HG02852 (cell line): Measurements from ENCODE around the gene NEAT1.

Experiments
- ATAC-seq: cut with Tn5 transposase; IDR thresholded peaks from one replicate; pipeline ENCODE4 v1.9.1; 2021; ENCODE audit warnings: mild to moderate bottlenecking, moderate library complexity; ENCODE audit not compliant: unreplicated experiment

NEAT1 gene

GRCh38 chr11:65433657-65434056 lies 11.1 kb downstream of the NEAT1 start:
- no peak for ATAC-seq

GRCh38 chr11:65434057-65434666 lies 11.6 kb downstream of the NEAT1 start:
- ATAC-seq = no peak

- ATAC-seq = no peak
These were observed 12.2 kb downstream of the NEAT1 start for GRCh38 chr11:65434667-65435410.

GRCh38 chr11:65435411-65435931 lies 12.9 kb downstream of the NEAT1 start:
- no peak for ATAC-seq

- no peak for ATAC-seq
These were observed 13.4 kb downstream of the NEAT1 start for GRCh38 chr11:65435981-65436411.

GRCh38 chr11:65436412-65437032 lies 13.9 kb downstream of the NEAT1 start:
- ATAC-seq = no peak

GRCh38 chr11:65437436-65438227 lies 15.0 kb downstream of the NEAT1 start:
- no peak for ATAC-seq

GRCh38 chr11:65438257-65439151 lies 15.9 kb downstream of the NEAT1 start:
- ATAC-seq = no peak

GRCh38 chr11:65439331-65440181 lies 17.0 kb downstream of the NEAT1 start:
- no peak for ATAC-seq

GRCh38 chr11:65440831-65441499 lies 18.4 kb downstream of the NEAT1 start:
- ATAC-seq = no peak

GRCh38 chr11:65442842-65443331 lies 20.3 kb downstream of the NEAT1 start:
- no peak for ATAC-seq

- no peak for ATAC-seq
These were observed 21.9 kb downstream of the NEAT1 start for GRCh38 chr11:65444314-65445051.

GRCh38 chr11:65445101-65445603 lies 22.6 kb downstream of the NEAT1 start:
- ATAC-seq = no peak

- no peak for ATAC-seq
These were observed 23.2 kb downstream of the NEAT1 start for GRCh38 chr11:65445604-65446445.

GRCh38 chr11:65446446-65447277 lies 24.1 kb downstream of the NEAT1 start:
- ATAC-seq = no peak

GRCh38 chr11:65448074-65448417 lies 25.4 kb downstream of the NEAT1 start:
- no peak for ATAC-seq
